Tibial artery (tissue), 4 donors: ENCODE results near the gene IRF2.

Experiments
- DNase-seq, 2 donors: peaks; one replicate each; pipeline ENCODE4 v3.0.0-alpha.2; 2019
- H3K27ac ChIP-seq, 2 donors: fragments of 200-600 bp; sonication (generic) in 1 of 2; 1 replicate in 1 of 2; 2 replicates in 1 of 2; pipeline ENCODE4 v1.5.1; 2018 to 2019; ENCODE audit warnings: mild to moderate bottlenecking in 1 of 2
- H3K27me3 ChIP-seq, 2 donors: fragments of 200-600 bp; sonication (generic) in 1 of 2; one replicate each; pipeline versions ENCODE4 v1.5.1 to v1.6.0; 2016 to 2019
- H3K36me3 ChIP-seq, 3 donors: fragments of 200-600 bp; sonication (generic) in 2 of 3; one replicate each; pipeline ENCODE4 v1.5.1; 2016 to 2019; ENCODE audit warnings: mild to moderate bottlenecking in 2 of 3
- H3K4me1 ChIP-seq, 4 donors: fragments of 200-600 bp; sonication (generic) in 2 of 4; 1 replicate in 3 of 4; 2 replicates in 1 of 4; pipeline ENCODE4 v1.5.1; 2016 to 2019
- H3K4me3 ChIP-seq, 2 donors: fragments of 200-600 bp; sonication (generic) in 1 of 2; 1 replicate in 1 of 2; 2 replicates in 1 of 2; pipeline ENCODE4 v1.5.1; 2018 to 2019; ENCODE audit warnings: mild to moderate bottlenecking in 2 of 2
- H3K9me3 ChIP-seq, 3 donors: fragments of 200-600 bp; sonication (generic) in 1 of 3; one replicate each; pipeline ENCODE4 v1.5.1; 2016 to 2019
- CTCF ChIP-seq, 2 experiments: fragments of 200-600 bp in 1 of 2; fragments of 450-650 bp in 1 of 2; IDR thresholded peaks; one replicate each; pipeline ENCODE4 v1.5.1; 2017 to 2019; ENCODE audit warnings: antibody characterized with exemption in 2 of 2, mild to moderate bottlenecking in 1 of 2, moderate library complexity in 1 of 2
- intact Hi-C: fragments of 100-400 bp; cut with DNase I; formaldehyde crosslinking; loops from one replicate; pipeline ENCODE4 v1.15.0; 2023; ENCODE audit warnings: low total_unique reads

IRF2 gene

GRCh38 chr4:184510401-184510800 lies 36.1 kb upstream of the IRF2 start:
- Histone ChIP-seq H3K4me3 (no peak overlapping the region), H3K36me3 (no peaks in the 10 kb centered on the region), H3K27ac (no peak overlapping the region), H3K9me3 (peaks cover 0 to 5% (median 0%) of the 10 kb centered on the region in 3 donors), H3K4me1 (peaks cover 0 to 7% (median 3%) of the 10 kb centered on the region in 4 donors), H3K27me3 (no peaks in the 10 kb centered on the region)
- intact Hi-C loops = no loop called here
- no peak for TF ChIP-seq CTCF (IDR thresholded peaks at IDR 0.05)
- DNase-seq = no peak

DNA sequence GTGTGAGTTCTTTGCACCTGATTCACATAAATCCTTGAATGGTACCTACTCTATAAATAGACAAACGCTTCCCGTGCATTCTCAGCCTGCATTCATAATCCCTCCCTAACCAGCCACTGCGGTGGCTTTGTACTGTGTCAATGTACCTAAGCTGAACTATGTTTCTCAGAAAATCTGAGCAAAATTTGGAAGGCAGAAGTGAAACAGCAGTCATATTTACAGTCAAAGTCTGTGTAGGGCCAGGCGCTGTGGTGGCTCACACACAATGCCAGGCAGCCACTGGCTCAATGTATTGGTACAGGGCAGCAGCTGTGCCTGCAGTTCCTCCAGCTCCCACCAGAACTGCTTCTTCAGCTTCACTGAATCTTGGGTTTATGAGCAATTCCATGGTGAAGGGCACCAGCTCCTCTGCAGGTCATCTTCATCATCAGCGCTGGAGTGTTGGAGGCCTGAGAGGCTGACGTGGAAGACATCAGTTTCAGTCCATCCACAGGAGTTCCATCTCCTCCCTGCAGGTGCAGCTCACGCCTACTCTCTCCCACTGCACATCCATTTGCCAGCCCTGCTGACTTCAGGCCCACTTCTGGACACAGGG lies 32.3 kb upstream of the IRF2 start:
- H3K9me3 ChIP-seq = peaks cover 0 to 5% (median 0%) of the 10 kb centered on the region in 3 donors
- peak in 1 of 2 experiments; percentile 6 for TF ChIP-seq CTCF (IDR thresholded peaks at IDR 0.05)
- intact Hi-C loops = no loop called here
- H3K27ac ChIP-seq = no peak overlapping the region
- H3K4me3 ChIP-seq = no peak overlapping the region
- H3K36me3 ChIP-seq = no peaks in the 10 kb centered on the region
- no peaks in the 10 kb centered on the region for H3K27me3 ChIP-seq
- H3K4me1 ChIP-seq = no peaks in the 10 kb centered on the region
- DNase-seq = no peak

DNA sequence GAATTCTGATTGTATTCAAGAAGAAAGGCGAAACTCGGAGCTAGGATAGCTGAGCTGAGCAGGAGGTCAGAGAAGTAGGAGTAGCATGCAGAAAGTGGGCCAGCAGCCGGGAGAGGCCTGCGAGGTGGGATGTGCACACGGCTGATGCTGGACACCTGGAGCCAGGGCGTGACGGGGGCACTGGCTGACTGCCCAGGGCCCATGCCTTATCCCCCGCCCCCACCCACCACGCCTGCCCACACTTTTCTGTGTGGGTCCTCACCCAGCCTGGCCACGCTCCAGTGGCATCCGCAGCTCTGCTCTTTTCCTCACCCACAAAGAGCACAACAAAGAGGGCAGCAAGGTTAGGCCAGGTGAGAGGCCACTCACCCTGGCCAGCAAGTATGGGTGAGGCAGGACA lies 30.0 kb upstream of the IRF2 start:
- H3K4me3 ChIP-seq = no peak overlapping the region
- TF ChIP-seq CTCF (IDR thresholded peaks at IDR 0.05) = no peak
- no peaks in the 10 kb centered on the region for H3K9me3 ChIP-seq
- H3K27me3 ChIP-seq = no peaks in the 10 kb centered on the region
- H3K36me3 ChIP-seq = no peaks in the 10 kb centered on the region
- H3K27ac ChIP-seq = no peak overlapping the region
- intact Hi-C loops = no loop called here
- no peaks in the 10 kb centered on the region for H3K4me1 ChIP-seq
- DNase-seq = no peak

DNA sequence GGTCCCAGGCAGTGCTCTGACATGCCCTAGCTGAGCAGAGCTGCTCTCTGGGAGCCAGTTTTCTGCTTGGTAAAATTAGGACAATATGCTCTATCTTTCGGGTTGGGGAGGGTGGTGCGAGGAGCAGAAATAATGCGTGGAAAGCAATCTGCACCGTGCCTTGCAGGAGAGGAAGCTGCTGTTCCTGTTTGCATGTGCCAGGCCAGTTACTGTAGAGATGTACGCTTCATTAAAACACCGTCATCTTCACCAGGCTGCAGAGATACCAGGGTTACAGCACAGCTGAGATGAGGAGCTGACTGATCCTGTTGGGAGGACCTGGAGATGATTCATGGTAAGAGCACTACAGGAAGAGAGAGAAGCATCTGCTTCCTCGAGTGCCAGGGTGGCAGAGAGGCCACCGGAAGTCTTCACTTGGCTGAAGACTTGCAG lies 29.5 kb upstream of the IRF2 start:
- intact Hi-C loops = no loop called here
- no peak overlapping the region for H3K27ac ChIP-seq
- DNase-seq = no peak
- no peaks in the 10 kb centered on the region for H3K4me1 ChIP-seq
- H3K27me3 ChIP-seq = no peaks in the 10 kb centered on the region
- H3K36me3 ChIP-seq = no peaks in the 10 kb centered on the region
- no peak for TF ChIP-seq CTCF (IDR thresholded peaks at IDR 0.05)
- H3K9me3 ChIP-seq = no peaks in the 10 kb centered on the region
- no peak overlapping the region for H3K4me3 ChIP-seq

DNA sequence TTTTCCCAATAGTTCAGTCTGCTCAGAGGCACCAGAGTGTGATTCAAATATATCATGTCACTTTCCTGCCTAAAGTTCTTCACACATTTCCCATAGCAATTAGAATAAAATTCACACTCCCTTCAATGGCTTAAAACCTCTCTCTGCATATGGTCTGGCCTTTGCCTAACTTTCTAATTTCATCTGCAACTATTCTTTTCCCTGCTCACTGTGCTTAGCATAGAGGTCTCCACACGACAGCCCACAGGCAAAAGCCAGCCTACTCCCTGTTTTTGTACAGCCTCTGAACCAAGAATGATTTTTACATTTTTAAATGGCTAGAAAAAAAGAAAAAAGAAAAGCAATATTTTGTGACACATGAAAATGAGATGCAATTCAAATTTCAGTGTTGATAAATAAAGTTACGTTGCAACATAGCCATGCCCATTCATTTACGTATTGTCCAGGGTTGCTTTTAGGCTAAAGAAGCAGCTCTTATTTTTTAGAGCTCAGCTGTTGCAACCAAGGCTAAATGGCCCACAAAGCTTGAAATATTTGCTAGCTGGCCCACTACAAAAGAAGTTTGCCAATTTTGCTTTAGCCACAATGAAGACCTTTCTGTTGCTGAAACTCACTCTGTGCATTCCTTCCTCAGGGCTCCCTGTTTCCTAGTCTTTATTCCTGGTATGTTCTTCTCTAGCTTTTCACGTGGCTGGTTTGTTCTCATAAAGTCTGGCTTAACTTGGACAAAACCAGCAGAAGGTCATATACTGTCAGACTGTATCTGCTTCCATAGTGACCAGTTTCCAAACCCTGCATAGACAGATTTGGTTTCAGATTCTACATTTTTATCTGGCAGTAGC lies 26.6 kb upstream of the IRF2 start:
- Histone ChIP-seq H3K27ac (no peak overlapping the region), H3K27me3 (no peaks in the 10 kb centered on the region), H3K4me1 (no peaks in the 10 kb centered on the region), H3K4me3 (no peak overlapping the region), H3K9me3 (no peaks in the 10 kb centered on the region), H3K36me3 (no peaks in the 10 kb centered on the region)
- DNase-seq = no peak
- intact Hi-C loops = no loop called here
- no peak for TF ChIP-seq CTCF (IDR thresholded peaks at IDR 0.05)
